WTC11 (cell line): ENCODE measurements around the gene SCD5. TPM values are rescaled to one million over a fixed set of nuclear protein-coding genes. Genes with fewer than 3 reads are reported as not detected.

Source experiments
- ATAC-seq: fragments of 200-7000 bp; cut with Tn5 transposase; 2 replicates; pipeline ENCODE4 v1.10.0; 2021; ENCODE audit warnings: mild to moderate bottlenecking, moderate library complexity
- CTCF ChIA-PET: fragments of 300-600 bp; sonication (Branson Sonifier 250); formaldehyde crosslinking; loops from one replicate; lab custom pipeline; 2021; ENCODE audit warnings: antibody characterized with exemption; lab: Charles Lee
- POLR2A ChIA-PET: fragments of 350-600 bp; sonication (Branson Sonifier 250); formaldehyde crosslinking; loops from one replicate; lab custom pipeline; 2021; ENCODE audit warnings: antibody characterized with exemption; lab: Charles Lee
- DNase-seq: peaks from one replicate; pipeline ENCODE4 v3.0.0; 2021; ENCODE audit warnings: low spot score
- H3K27ac Mint-ChIP-seq: 2 replicates; pipeline ENCODE4 v1.8.0; 2021; ENCODE audit warnings: mixed read lengths
- H3K27me3 Mint-ChIP-seq: 2 replicates; pipeline ENCODE4 v1.8.0; 2021; ENCODE audit warnings: low read depth, mild to moderate bottlenecking, moderate library complexity, mixed read lengths
- H3K36me3 Mint-ChIP-seq: 2 replicates; pipeline ENCODE4 v1.8.0; 2021; ENCODE audit warnings: mixed read lengths
- H3K4me1 Mint-ChIP-seq: 2 replicates; pipeline ENCODE4 v1.8.0; 2022; ENCODE audit warnings: mixed read lengths
- H3K4me3 Mint-ChIP-seq: 2 replicates; pipeline ENCODE4 v1.8.0; 2021; ENCODE audit warnings: mild to moderate bottlenecking, moderate library complexity, mixed read lengths
- H3K9me3 Mint-ChIP-seq: 2 replicates; pipeline ENCODE4 v1.8.0; 2021; ENCODE audit warnings: mixed read lengths
- CBFB ChIP-seq: sonication (generic); formaldehyde crosslinking; IDR thresholded peaks from 2 replicates; pipeline ENCODE4 v1.8.1; 2022; ENCODE audit warnings: mild to moderate bottlenecking, low read depth, missing genetic modification reagents
- CREB1 ChIP-seq: sonication (generic); formaldehyde crosslinking; IDR thresholded peaks from 2 replicates; pipeline ENCODE4 v1.8.0; 2023; ENCODE audit warnings: mild to moderate bottlenecking, missing genetic modification reagents
- CREM ChIP-seq: sonication (generic); formaldehyde crosslinking; IDR thresholded peaks from 2 replicates; pipeline ENCODE4 v1.8.1; 2022; ENCODE audit warnings: mild to moderate bottlenecking, missing genetic modification reagents, moderate library complexity
- E2F1 ChIP-seq: sonication (generic); formaldehyde crosslinking; IDR thresholded peaks from 2 replicates; pipeline ENCODE4 v1.8.0; 2022; ENCODE audit warnings: mild to moderate bottlenecking, missing genetic modification reagents
- E2F5 ChIP-seq: sonication (generic); formaldehyde crosslinking; IDR thresholded peaks from 2 replicates; pipeline ENCODE4 v1.8.1; 2022; ENCODE audit warnings: mild to moderate bottlenecking, moderate library complexity, missing genetic modification reagents
- ELF4 ChIP-seq: sonication (generic); formaldehyde crosslinking; IDR thresholded peaks from 2 replicates; pipeline ENCODE4 v1.8.1; 2022; ENCODE audit warnings: low read depth, mild to moderate bottlenecking, moderate library complexity, missing genetic modification reagents
- EMX1 ChIP-seq: fragments of 250-450 bp; sonication (Bioruptor Pico); IDR thresholded peaks from 2 replicates; pipeline ENCODE4 v1.8.0; 2021; ENCODE audit warnings: mild to moderate bottlenecking
- FOXJ3 ChIP-seq: sonication (generic); formaldehyde crosslinking; IDR thresholded peaks from 2 replicates; pipeline ENCODE4 v1.9.0; 2021; ENCODE audit warnings: missing genetic modification reagents, mild to moderate bottlenecking, borderline replicate concordance
- IRF1 ChIP-seq: sonication (generic); formaldehyde crosslinking; IDR thresholded peaks from 2 replicates; pipeline ENCODE4 v1.8.0; 2023; ENCODE audit warnings: missing genetic modification reagents
- IRF2 ChIP-seq: sonication (generic); formaldehyde crosslinking; IDR thresholded peaks from 2 replicates; pipeline ENCODE4 v1.8.0; 2022; ENCODE audit warnings: low read depth, missing genetic modification reagents, borderline replicate concordance
- MLX ChIP-seq: sonication (generic); formaldehyde crosslinking; IDR thresholded peaks from 2 replicates; pipeline ENCODE4 v1.8.1; 2023; ENCODE audit warnings: mild to moderate bottlenecking, missing genetic modification reagents, moderate library complexity
- PREB ChIP-seq: sonication (generic); formaldehyde crosslinking; IDR thresholded peaks from 2 replicates; pipeline ENCODE4 v1.8.1; 2022; ENCODE audit warnings: mild to moderate bottlenecking, missing genetic modification reagents, moderate library complexity, borderline replicate concordance
- RELA ChIP-seq: sonication (generic); formaldehyde crosslinking; IDR thresholded peaks from 2 replicates; pipeline ENCODE4 v1.8.1; 2022; ENCODE audit warnings: missing genetic modification reagents, mild to moderate bottlenecking, borderline replicate concordance
- RORB ChIP-seq: fragments of 250-450 bp; sonication (Bioruptor Pico); IDR thresholded peaks from 2 replicates; pipeline ENCODE4 v1.9.0; 2021; ENCODE audit warnings: mild to moderate bottlenecking
- SMAD4 ChIP-seq: sonication (generic); formaldehyde crosslinking; IDR thresholded peaks from 2 replicates; pipeline ENCODE4 v1.8.0; 2022; ENCODE audit warnings: mild to moderate bottlenecking, missing genetic modification reagents
- SOX15 ChIP-seq: fragments of 250-450 bp; sonication (Bioruptor Pico); IDR thresholded peaks from 2 replicates; pipeline ENCODE4 v1.9.0; 2021; ENCODE audit warnings: mild to moderate bottlenecking
- TCF7 ChIP-seq: sonication (generic); formaldehyde crosslinking; IDR thresholded peaks from 2 replicates; pipeline ENCODE4 v1.8.0; 2022; ENCODE audit warnings: mild to moderate bottlenecking, low read depth, missing genetic modification reagents, moderate library complexity
- USF1 ChIP-seq: sonication (generic); formaldehyde crosslinking; IDR thresholded peaks from 2 replicates; pipeline ENCODE4 v1.8.0; 2022; ENCODE audit warnings: mild to moderate bottlenecking, missing genetic modification reagents
- ZBTB21 ChIP-seq: sonication (generic); formaldehyde crosslinking; IDR thresholded peaks from 2 replicates; pipeline ENCODE4 v1.8.1; 2023; ENCODE audit warnings: mild to moderate bottlenecking, missing genetic modification reagents, borderline replicate concordance
- ZBTB43 ChIP-seq: sonication (generic); formaldehyde crosslinking; IDR thresholded peaks from 2 replicates; pipeline ENCODE4 v1.8.1; 2023; ENCODE audit warnings: mild to moderate bottlenecking, missing genetic modification reagents
- ZNF121 ChIP-seq: sonication (generic); formaldehyde crosslinking; IDR thresholded peaks from 2 replicates; pipeline ENCODE4 v1.8.0; 2023; ENCODE audit warnings: missing genetic modification reagents
- ZNF416 ChIP-seq: fragments of 250-450 bp; sonication (Bioruptor Pico); IDR thresholded peaks from 2 replicates; pipeline ENCODE4 v1.9.0; 2021; ENCODE audit warnings: mild to moderate bottlenecking, inconsistent platforms
- ZNF423 ChIP-seq: fragments of 250-450 bp; sonication (Bioruptor Pico); IDR thresholded peaks from 2 replicates; pipeline ENCODE4 v2.1.2; 2022; ENCODE audit warnings: mild to moderate bottlenecking, moderate library complexity
- ZNF512 ChIP-seq: sonication (generic); formaldehyde crosslinking; IDR thresholded peaks from 2 replicates; pipeline ENCODE4 v1.8.1; 2022; ENCODE audit warnings: missing genetic modification reagents, borderline replicate concordance
- total RNA-seq: library from RNA; stranded (reverse); gene quantifications from 3 replicates; pipeline ENCODE4 v1.2.3, GENCODE V29; 2021

Gene SCD5
- total RNA-seq, 1 experiment from 2014 or later: 6.3 TPM

- TF ChIP-seq IRF2 (no peak), FOXJ3 (no peak), ZBTB43 (CRISPR knock-in tag) (no peak), CREM (no peak)
Measured at GRCh38 chr4:82777857-82778525, 20.6 kb downstream of the SCD5 start (continued).

- Mint-ChIP-seq H3K9me3 (no peaks in the 10 kb centered on the region), H3K4me1 (peaks cover 16% of the 10 kb centered on the region), H3K27me3 (peaks cover 40% of the 10 kb centered on the region), H3K27ac (no peak overlapping the region), H3K36me3 (no peaks in the 10 kb centered on the region; the same call in 1 of the 2 replicates), H3K4me3 (no peak overlapping the region)
- POLR2A ChIA-PET: no interaction called here
- DNase-seq: no peak
- no peak for ATAC-seq
- TF ChIP-seq RORB (CRISPR knock-in tag) (no peak), ZNF416 (no peak), CREB1 (CRISPR knock-in tag) (no peak), ZNF512 (CRISPR knock-in tag) (no peak), ELF4 (CRISPR knock-in tag) (no peak), CBFB (CRISPR knock-in tag) (no peak), MLX (CRISPR knock-in tag) (no peak)
- CTCF ChIA-PET: no interaction called here
Measured at GRCh38 chr4:82776925-82777542, 21.6 kb downstream of the SCD5 start.

- no peaks in the 10 kb centered on the region; the same call in 1 of the 2 replicates for H3K36me3 Mint-ChIP-seq
- ATAC-seq: no peak
- no peak overlapping the region for H3K4me3 Mint-ChIP-seq
- peaks cover 23% of the 10 kb centered on the region for H3K27me3 Mint-ChIP-seq
- ChIA-PET POLR2A (no interaction called here), CTCF (interaction anchor here (1.0 kb wide), 1 partner anchor 36 kb away, joined by 3 read pairs; no protein-coding TSS in a partner anchor)
- H3K9me3 Mint-ChIP-seq: no peaks in the 10 kb centered on the region
- H3K4me1 Mint-ChIP-seq: peaks cover 3% of the 10 kb centered on the region
- DNase-seq: no peak
- no peak overlapping the region for H3K27ac Mint-ChIP-seq
- TF ChIP-seq TCF7 (CRISPR knock-in tag) (no peak), EMX1 (CRISPR knock-in tag) (no peak), E2F1 (CRISPR knock-in tag) (no peak), ZBTB43 (CRISPR knock-in tag) (no peak), SMAD4 (CRISPR knock-in tag) (no peak), SOX15 (CRISPR knock-in tag) (no peak), ZBTB21 (CRISPR knock-in tag) (no peak), PREB (CRISPR knock-in tag) (no peak), FOXJ3 (no peak), ZNF423 (CRISPR knock-in tag) (no peak), USF1 (CRISPR knock-in tag) (no peak), IRF1 (CRISPR knock-in tag) (no peak), ZNF121 (no peak), CREM (no peak), RELA (CRISPR knock-in tag) (no peak), E2F5 (CRISPR knock-in tag) (no peak)
Measured at GRCh38 chr4:82775243-82775642, 23.4 kb downstream of the SCD5 start.
